Neuron (in vitro differentiated cells): Measurements from ENCODE around the gene SINHCAF.

Experiments
- H2AFZ ChIP-seq: one replicate; pipeline ENCODE4 v1.6.1; 2013; ENCODE audit warnings: low read depth, mild to moderate bottlenecking, inconsistent platforms, low read length, moderate library complexity
- H3K27me3 ChIP-seq: one replicate; pipeline ENCODE4 v1.6.1; 2013; ENCODE audit warnings: low read length; ENCODE audit not compliant: insufficient read depth
- H3K36me3 ChIP-seq: one replicate; pipeline ENCODE4 v1.6.1; 2013; ENCODE audit warnings: low read length; ENCODE audit not compliant: insufficient read depth
- H3K4me1 ChIP-seq: one replicate; pipeline ENCODE4 v1.6.1; 2013; ENCODE audit warnings: low read length; ENCODE audit not compliant: insufficient read depth
- H3K4me3 ChIP-seq: 2 replicates; pipeline ENCODE4 v1.5.1; 2013; ENCODE audit warnings: mild to moderate bottlenecking, low read length, moderate library complexity
- H3K9me3 ChIP-seq: one replicate; pipeline ENCODE4 v1.6.1; 2013; ENCODE audit warnings: low read length

SINHCAF gene

DNA sequence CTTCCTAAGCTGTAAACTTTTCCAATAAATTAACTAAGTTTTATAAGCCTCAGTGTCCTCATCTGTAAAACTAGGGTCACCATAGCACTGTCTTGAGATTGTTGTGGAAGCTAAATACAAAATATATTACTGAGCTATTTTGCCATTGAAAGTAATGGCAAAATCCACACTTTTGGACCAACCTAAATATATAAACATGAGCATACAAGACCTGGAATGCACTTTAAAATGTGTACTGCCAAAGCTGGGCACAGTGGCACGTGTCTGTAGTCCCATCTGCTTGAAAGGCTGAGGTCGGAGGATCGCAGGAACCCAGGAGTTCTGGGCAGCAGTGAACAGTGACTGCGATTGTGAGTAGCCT lies 29.8 kb upstream of the SINHCAF start:
- Histone ChIP-seq H3K36me3 (no peaks in the 10 kb centered on the region), H3K4me1 (peaks cover 13% of the 10 kb centered on the region), H2AFZ (no peak overlapping the region), H3K27me3 (no peaks in the 10 kb centered on the region), H3K9me3 (no peaks in the 10 kb centered on the region), H3K4me3 (no peak overlapping the region)

DNA sequence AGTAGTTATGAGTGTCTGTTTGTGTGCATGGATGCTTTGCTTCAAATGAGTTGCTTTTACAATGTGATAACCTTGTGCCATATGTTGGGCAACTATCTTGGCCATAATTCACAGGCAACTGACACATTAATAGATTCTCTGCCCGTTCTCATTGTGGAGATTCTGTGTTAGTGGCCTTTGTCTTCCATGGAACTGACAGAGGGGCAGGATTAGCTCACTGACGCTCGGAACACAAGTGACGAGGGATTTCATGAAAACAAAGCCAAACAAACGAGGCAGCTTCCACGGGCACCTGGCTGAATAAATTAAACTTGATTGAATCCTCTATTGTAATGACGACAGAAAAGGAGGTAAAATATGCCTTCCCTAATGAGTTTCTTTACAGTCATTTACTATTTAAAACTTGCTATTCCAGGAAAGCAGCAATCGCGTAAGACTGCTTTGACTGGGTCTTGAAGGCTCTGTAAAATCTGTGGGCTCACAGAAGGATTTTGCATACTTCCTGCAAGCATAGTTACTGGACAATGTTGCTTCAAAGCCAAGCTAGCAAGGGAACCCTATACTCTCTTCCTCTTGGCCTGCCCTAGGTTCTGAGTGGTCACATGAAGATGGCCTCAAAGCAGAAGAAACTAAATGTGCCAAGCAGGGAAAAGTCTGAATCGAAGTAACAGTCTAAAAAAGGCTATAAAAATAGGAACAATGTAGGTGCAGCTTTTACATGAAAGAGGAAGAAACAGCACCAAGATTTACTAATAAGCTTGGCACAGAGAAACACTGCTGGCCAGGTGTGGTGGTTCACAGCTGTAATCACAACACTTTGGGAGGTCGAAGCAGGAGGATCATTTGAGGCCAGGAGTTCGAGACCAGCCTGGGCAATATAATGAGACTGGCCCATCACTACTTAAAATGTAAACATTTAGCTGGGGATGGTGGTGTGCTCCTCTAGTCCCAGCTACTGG lies 28.1 kb upstream of the SINHCAF start:
- Histone ChIP-seq H3K4me3 (peak overlapping the region; percentile 20), H3K27me3 (no peaks in the 10 kb centered on the region), H3K4me1 (peaks cover 13% of the 10 kb centered on the region), H3K9me3 (no peaks in the 10 kb centered on the region), H2AFZ (peak overlapping the region; percentile 29), H3K36me3 (no peaks in the 10 kb centered on the region)

DNA sequence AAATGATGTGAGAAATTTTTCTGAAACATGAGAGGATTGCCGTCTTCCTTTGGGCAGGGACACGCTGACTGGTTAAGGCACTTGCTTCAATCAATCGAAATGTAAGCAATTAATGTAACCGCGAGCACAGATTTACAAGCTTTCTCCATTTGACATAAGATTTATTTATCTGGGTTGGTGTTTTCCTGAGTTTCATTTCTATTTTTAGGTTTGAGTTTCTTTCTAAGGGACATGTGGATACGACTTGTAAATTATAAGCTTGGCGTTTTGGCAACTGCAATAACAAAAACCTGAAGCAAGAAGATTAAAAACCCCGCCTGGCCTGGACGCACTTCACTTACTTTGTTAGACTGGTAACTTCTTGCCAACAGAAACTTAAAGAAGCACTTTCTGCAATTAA lies 20.3 kb upstream of the SINHCAF start:
- H3K4me1 ChIP-seq = no peaks in the 10 kb centered on the region
- H3K36me3 ChIP-seq = no peaks in the 10 kb centered on the region
- no peaks in the 10 kb centered on the region for H3K27me3 ChIP-seq
- H3K4me3 ChIP-seq = no peak overlapping the region
- no peaks in the 10 kb centered on the region for H3K9me3 ChIP-seq
- H2AFZ ChIP-seq = no peak overlapping the region

DNA sequence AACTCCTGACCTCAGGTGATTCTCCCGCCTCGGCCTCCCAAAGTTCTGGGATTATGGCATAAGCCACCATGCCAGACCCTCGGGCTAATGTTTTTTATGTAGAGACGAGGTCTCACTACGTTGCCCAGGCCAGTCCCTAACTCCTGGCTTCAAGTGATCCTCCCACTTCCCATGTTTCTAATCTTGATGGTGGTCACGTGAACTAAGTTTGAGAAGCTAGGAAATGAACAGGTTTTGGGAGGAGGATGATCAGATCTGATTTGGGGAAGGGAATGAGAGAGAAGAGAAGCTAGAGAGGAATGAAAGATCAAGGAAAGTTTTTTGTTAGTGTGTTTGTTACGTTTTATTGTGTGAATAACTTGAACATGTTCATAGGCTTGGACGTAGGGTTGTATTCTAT lies 17.2 kb upstream of the SINHCAF start:
- H3K9me3 ChIP-seq = no peaks in the 10 kb centered on the region
- no peak overlapping the region for H2AFZ ChIP-seq
- no peaks in the 10 kb centered on the region for H3K4me1 ChIP-seq
- no peaks in the 10 kb centered on the region for H3K27me3 ChIP-seq
- no peaks in the 10 kb centered on the region for H3K36me3 ChIP-seq
- H3K4me3 ChIP-seq = no peak overlapping the region

DNA sequence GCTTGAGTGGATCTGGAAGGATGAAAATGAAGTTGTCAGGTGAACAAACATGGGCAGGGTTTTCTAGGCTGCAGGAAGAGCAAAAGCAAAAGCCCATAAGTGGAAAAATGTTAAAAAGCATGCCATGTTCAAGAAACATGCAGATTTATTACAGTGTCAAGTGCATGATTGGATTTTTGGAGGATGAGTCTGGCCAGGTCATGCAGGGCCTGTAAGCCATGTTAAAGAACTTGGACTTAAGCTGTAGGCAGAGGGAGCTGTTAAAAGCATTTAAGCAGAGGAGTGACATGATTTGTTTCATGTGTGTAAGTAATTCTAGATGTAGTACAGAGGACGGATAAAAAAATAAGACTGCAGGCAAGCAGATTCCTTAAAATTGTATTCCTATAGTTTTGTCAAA lies 16.3 kb upstream of the SINHCAF start:
- H2AFZ ChIP-seq = no peak overlapping the region
- H3K36me3 ChIP-seq = no peaks in the 10 kb centered on the region
- no peaks in the 10 kb centered on the region for H3K27me3 ChIP-seq
- H3K4me3 ChIP-seq = no peak overlapping the region
- H3K4me1 ChIP-seq = no peaks in the 10 kb centered on the region
- H3K9me3 ChIP-seq = no peaks in the 10 kb centered on the region

DNA sequence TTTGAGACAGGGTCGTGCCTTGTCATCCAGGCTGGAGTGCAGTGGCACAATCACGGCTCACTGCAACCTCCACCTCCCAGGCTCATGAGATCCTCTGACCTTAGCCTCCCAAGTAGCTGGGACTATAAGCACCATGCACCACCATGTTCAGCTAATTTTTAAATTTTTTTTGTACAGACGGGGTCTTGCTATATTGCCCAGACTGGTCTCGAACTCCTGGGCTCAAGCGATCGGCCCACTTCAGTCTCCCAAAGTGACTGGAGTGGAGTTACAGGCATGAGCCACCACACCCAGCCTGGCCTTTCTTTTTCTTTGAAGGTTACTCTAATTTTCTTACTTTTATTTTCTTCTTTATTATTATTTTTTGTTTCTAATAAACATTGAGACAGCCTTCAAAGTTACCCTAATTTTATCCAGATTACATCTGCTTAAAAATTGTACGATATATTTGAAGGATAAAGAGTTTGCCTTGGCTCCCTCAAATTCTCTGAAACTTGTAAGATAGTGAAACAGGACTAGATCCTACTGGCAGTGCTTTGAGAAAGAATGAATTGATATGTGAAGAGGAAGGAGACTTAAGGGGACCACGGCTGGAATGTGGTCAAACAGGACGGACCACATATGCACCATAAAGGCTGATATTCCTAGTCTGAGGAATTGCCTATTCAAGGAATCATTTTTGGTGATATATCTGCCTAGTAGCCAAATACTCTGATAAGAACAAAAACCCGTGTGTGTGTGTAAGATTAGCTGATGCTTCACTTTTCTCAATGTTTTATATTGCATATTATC lies 14.1 kb upstream of the SINHCAF start:
- Histone ChIP-seq H2AFZ (no peak overlapping the region), H3K4me1 (no peaks in the 10 kb centered on the region), H3K9me3 (no peaks in the 10 kb centered on the region)

DNA sequence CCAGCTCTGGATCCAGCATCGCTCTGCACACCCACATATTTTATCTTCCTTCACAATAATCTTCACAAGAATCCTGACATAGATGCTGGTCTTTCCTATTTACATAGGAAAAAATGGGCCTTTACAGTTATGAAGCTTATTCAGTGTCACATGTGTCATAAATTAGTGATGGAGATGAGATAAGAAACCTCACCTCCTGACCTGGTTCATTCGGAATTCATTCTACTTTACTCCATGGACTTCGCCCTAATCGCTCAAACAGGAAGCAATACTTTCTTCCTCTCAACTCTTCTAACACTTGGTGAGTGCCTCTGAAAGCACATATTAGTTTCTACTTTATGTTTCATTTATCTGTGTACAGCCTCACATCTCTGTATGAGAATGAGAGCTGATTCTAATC lies 12.0 kb upstream of the SINHCAF start:
- Histone ChIP-seq H3K36me3 (no peaks in the 10 kb centered on the region), H2AFZ (no peak overlapping the region), H3K9me3 (no peaks in the 10 kb centered on the region), H3K4me1 (no peaks in the 10 kb centered on the region), H3K4me3 (no peak overlapping the region), H3K27me3 (no peaks in the 10 kb centered on the region)

More for the DNA sequence above, 14.1 kb upstream of the SINHCAF start:
- Histone ChIP-seq H3K36me3 (no peaks in the 10 kb centered on the region), H3K27me3 (no peaks in the 10 kb centered on the region), H3K4me3 (no peak overlapping the region)

DNA sequence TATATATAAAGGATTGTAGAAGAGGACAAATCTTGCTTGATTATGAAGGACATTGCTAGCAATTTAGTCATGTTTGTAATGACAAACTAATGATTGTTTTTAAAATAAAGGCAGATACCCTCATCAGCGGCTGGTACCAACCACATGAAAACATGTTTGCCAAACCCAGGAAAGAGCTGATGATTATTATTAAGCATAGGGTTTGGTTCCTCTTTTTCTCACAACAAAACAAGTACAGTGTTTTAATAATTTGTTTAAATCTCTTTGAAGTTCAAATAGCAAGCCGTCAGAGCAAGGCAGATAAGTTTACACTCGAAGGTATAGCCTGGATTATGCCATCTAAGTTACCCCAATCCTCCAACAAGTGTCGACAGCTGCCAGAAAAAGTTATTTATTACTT lies 5.3 kb upstream of the SINHCAF start:
- no peaks in the 10 kb centered on the region for H3K27me3 ChIP-seq
- H3K9me3 ChIP-seq = no peaks in the 10 kb centered on the region
- no peaks in the 10 kb centered on the region for H3K36me3 ChIP-seq
- no peak overlapping the region for H3K4me3 ChIP-seq
- H2AFZ ChIP-seq = no peak overlapping the region
- peaks cover 8% of the 10 kb centered on the region for H3K4me1 ChIP-seq

DNA sequence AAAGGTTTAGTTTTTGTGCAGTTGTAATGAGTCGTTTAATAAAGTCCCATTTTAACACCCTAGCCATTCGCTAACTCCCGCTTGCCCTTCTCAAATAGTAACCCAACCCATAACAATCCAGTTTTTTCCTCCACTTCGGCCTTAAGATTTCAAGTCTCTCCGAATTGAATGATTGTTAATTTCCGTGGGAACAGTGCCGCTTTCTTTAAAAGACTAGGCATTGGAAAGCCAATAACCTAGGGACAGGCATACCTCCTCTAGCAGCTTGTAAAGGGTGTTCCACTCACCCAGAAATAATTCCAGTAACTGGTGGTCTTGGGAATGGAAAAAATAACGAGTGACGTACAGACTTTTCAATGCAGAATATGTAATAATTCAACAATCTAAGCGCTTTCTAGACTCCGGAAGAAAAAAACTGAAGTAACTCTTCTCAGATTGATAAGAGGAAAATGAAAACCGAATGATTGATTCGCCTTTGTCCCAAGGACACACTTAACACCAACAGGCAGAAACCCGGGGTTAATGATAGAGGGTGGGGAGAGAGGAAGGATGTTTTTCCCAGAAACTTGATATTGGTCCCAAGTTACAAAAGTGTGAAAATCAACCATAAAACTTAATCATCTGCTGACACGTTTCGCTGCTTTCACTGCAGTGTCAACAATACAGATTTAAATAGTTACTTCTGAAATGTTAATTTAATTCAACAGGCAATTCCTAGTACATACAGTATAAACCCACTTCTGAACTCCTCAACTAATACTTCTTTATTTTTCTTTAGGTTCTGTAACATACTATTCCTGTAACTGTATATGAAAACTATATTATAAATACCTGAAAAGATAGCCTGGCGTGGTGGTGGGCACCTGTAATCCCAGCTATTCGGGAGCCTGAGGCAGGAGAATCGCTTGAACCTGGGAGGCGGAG lies 1.0 kb upstream of the SINHCAF start:
- Histone ChIP-seq H3K4me3 (peak overlapping the region; percentile 89), H3K36me3 (no peaks in the 10 kb centered on the region), H3K27me3 (no peaks in the 10 kb centered on the region), H3K4me1 (peaks cover 18% of the 10 kb centered on the region), H2AFZ (peak overlapping the region; percentile 99), H3K9me3 (no peaks in the 10 kb centered on the region)

DNA sequence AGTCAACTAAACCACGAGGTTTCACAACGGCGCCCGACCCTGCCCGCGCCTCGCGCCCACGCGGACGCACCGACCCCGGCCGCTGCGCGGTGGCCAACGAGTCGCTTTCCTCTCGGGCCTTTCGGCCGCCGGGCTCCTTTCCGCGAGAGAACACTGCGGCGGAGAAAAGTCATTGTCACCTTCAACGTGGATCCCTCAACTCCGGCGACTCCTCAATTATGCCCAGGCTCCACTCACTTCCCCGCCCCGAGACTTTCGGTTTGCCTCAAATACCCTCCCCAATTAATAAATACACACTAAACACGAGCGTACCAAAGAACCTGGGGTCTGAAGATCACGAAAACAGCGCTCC lies 450 bp downstream of the SINHCAF start:
- Histone ChIP-seq H2AFZ (no peak overlapping the region), H3K9me3 (no peaks in the 10 kb centered on the region), H3K4me3 (peak overlapping the region; percentile 94), H3K27me3 (no peaks in the 10 kb centered on the region), H3K4me1 (peaks cover 33% of the 10 kb centered on the region), H3K36me3 (no peaks in the 10 kb centered on the region)

DNA sequence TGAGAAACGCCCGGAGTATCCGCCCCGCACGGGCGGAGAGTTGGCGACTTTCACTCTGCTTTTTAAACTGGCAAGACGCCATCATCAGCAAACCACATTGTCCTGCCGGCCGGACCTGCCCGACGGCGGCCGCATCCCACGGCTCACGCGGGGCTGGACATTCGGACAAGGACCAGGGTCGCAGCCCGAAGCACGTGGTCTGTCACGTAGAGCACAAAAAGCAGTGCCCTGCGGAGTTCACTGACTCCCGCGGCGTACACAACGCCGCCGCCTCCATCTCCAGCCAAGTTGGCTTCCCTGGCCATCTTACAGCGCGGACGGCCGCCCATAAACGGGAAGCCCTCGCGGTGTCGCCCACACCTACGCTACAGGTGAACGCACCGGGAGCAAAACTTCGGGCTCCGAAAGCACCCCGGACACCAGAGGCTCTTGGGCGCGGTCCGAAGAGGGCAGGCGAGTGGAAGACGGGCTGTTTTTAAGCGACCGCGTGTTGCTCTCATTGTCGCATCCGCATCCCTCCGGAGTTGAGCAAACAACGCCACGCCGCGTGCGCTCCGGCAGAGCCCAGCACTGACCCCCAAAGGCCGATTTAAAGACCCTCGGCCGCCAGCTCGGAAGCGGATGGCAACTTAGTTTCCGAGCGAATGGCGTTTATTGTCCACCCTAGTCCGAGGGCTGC lies 966 bp downstream of the SINHCAF start:
- Histone ChIP-seq H3K27me3 (no peaks in the 10 kb centered on the region), H3K36me3 (no peaks in the 10 kb centered on the region), H3K9me3 (no peaks in the 10 kb centered on the region), H3K4me1 (peaks cover 35% of the 10 kb centered on the region), H2AFZ (no peak overlapping the region), H3K4me3 (peak overlapping the region; percentile 94)

DNA sequence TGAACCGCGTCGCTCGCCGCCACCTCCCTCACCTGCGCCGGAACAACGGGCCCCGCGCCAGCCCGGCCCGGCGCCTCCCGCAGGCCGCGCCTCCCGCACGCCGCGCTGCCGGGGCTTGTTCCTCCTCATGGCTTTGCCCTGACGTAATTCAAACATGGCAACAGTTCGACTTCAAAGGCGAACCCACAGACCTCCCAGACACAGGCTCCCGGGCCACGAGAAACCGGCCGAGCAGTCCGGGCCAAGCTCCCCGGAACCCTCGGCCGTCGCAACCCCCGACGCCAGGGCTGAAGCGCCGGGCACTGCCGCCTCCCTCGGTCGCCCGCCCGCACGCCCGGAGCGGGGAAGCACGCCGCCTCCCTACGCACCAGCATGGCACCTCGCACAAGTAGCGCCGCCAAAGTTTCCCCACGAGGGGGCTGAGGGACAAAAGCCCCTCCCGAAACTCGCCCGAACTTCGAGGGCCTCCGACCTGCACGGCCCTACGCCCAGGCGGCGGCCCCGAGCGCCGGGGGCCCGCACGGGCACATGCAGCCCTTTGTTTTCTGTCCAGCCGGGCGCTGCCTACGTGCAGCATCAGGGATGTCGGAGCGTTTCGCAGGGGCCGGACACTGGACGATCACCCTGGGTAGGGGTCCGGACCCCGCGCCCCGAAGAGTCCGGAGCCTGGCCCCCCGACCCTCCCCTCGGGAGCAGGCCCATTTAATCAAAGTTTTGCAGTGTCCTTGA lies 1.7 kb downstream of the SINHCAF start:
- H3K9me3 ChIP-seq = no peaks in the 10 kb centered on the region
- H3K4me3 ChIP-seq = peak overlapping the region; percentile 94
- H2AFZ ChIP-seq = no peak overlapping the region
- no peaks in the 10 kb centered on the region for H3K27me3 ChIP-seq
- no peaks in the 10 kb centered on the region for H3K36me3 ChIP-seq
- peaks cover 38% of the 10 kb centered on the region for H3K4me1 ChIP-seq
